ENCODE data around the gene KBTBD13. TPM values are rescaled to one million over a fixed set of nuclear protein-coding genes. Genes with fewer than 3 reads are reported as not detected.

Gene KBTBD13
- total RNA-seq, 1 donor from 2014 or later, result not detected

GRCh38 chr15:65079580-65079979 lies 3.0 kb downstream of the KBTBD13 start:
- DNase-seq (ENCODE audit: low read depth), result no peak
- Histone ChIP-seq H3K4me3 (ENCODE audit: low read depth, low read length) (no peak overlapping the region), H3K27me3 (ENCODE audit: control insufficient read depth, insufficient read depth, low read length) (no peaks in the 10 kb centered on the region), H3K36me3 (ENCODE audit: control insufficient read depth, insufficient read depth, low read length) (no peaks in the 10 kb centered on the region)
- TF ChIP-seq CTCF (IDR thresholded peaks at IDR 0.05; ENCODE audit: insufficient read depth, low read length, severe bottlenecking), result no peak
- FAIRE-seq, result no peak

GRCh38 chr15:65081270-65081669 lies 4.7 kb downstream of the KBTBD13 start:
- Histone ChIP-seq H3K27me3 (ENCODE audit: control insufficient read depth, insufficient read depth, low read length) (no peaks in the 10 kb centered on the region), H3K36me3 (ENCODE audit: control insufficient read depth, insufficient read depth, low read length) (no peaks in the 10 kb centered on the region), H3K4me3 (ENCODE audit: low read depth, low read length) (no peak overlapping the region)
- DNase-seq (ENCODE audit: low read depth) (no peak), FAIRE-seq (no peak)
- TF ChIP-seq CTCF (IDR thresholded peaks at IDR 0.05; ENCODE audit: insufficient read depth, low read length, severe bottlenecking), result no peak

GRCh38 chr15:65081758-65082157 lies 5.2 kb downstream of the KBTBD13 start:
- TF ChIP-seq CTCF (IDR thresholded peaks at IDR 0.05; ENCODE audit: insufficient read depth, low read length, severe bottlenecking), result no peak
- DNase-seq (ENCODE audit: low read depth) (peak; percentile 91), FAIRE-seq (peak; percentile 97)
- no peaks in the 10 kb centered on the region for H3K27me3 ChIP-seq (ENCODE audit: control insufficient read depth, insufficient read depth, low read length)
- H3K4me3 ChIP-seq (ENCODE audit: low read depth, low read length), result no peak overlapping the region
- no peaks in the 10 kb centered on the region for H3K36me3 ChIP-seq (ENCODE audit: control insufficient read depth, insufficient read depth, low read length)

- no peaks in the 10 kb centered on the region for H3K27me3 ChIP-seq (ENCODE audit: control insufficient read depth, insufficient read depth, low read length)
- FAIRE-seq, result no peak
- no peaks in the 10 kb centered on the region for H3K36me3 ChIP-seq (ENCODE audit: control insufficient read depth, insufficient read depth, low read length)
- no peak for TF ChIP-seq CTCF (IDR thresholded peaks at IDR 0.05; ENCODE audit: insufficient read depth, low read length, severe bottlenecking)
- peak; percentile 46 for DNase-seq (ENCODE audit: low read depth)
- no peak overlapping the region for H3K4me3 ChIP-seq (ENCODE audit: low read depth, low read length)
Measured at GRCh38 chr15:65082303-65082953, 5.9 kb downstream of the KBTBD13 start.

GRCh38 chr15:65083262-65083701 lies 6.7 kb downstream of the KBTBD13 start:
- Histone ChIP-seq H3K27me3 (ENCODE audit: control insufficient read depth, insufficient read depth, low read length) (no peaks in the 10 kb centered on the region), H3K36me3 (ENCODE audit: control insufficient read depth, insufficient read depth, low read length) (no peaks in the 10 kb centered on the region), H3K4me3 (ENCODE audit: low read depth, low read length) (no peak overlapping the region)
- DNase-seq (ENCODE audit: low read depth) (no peak), FAIRE-seq (no peak)
- TF ChIP-seq CTCF (IDR thresholded peaks at IDR 0.05; ENCODE audit: insufficient read depth, low read length, severe bottlenecking), result peak; percentile 15

Measured in bronchial epithelial cell (primary cell).